ENCODE results near the gene WASHC3. TPM values are rescaled to one million over a fixed set of nuclear protein-coding genes. Genes with fewer than 3 reads are reported as not detected.

WASHC3 gene
- total RNA-seq, 1 experiment from 2014 or later = 75.1 TPM

DNA sequence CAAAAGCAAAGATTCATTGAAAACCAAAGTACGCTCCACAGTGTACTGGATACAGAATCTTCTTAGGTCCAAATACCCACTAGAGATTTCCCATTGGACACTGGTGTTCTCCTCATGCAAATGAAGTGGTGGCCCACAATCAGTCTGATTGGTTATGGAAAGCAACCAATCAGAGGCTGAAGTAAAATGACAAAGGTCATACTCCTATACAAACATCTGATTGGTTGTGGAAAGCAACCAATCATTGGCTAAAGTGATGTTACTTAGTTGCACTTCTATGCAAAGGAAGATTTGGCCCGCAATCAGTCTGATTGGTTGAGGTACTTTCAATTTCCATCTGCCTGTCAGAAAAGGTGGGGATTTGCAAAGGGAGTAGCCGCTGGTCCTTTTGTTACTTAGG is 1.3 kb upstream of the WASHC3 start:
- DNase-seq (ENCODE audit: low read depth in 1 of 2, low spot score in 2 of 2) = no peak
- no peaks in the 10 kb centered on the region for H3K9me3 ChIP-seq (replicated peaks)
- no peak overlapping the region for H3K4me3 ChIP-seq

DNA sequence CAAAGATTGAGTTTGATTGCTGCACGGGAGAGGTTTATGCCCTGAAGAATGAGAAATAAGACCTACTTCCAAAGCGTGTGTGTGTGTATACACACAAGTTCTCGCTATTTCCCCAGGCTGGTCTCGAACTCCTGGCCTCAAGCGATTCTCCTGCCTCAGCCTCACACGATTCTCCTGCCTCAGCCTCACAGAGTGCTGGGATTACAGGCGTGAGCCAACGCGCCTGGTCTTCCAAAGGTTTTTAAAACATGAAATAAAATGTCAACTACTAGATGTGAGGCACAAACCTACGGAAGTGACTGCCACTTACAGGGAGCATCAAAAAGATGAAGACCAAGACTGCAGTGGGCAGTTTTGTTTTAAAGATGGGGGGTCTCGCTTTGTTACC is 622 bp upstream of the WASHC3 start:
- peaks cover 17% of the 10 kb centered on the region for H3K36me3 ChIP-seq
- no peaks in the 10 kb centered on the region for H3K27me3 ChIP-seq (replicated peaks)
- no peak overlapping the region; the same call in 1 of the 2 replicates for H3K27ac ChIP-seq
- no peaks in the 10 kb centered on the region for H3K9me3 ChIP-seq (replicated peaks)
- no peak for DNase-seq (ENCODE audit: low read depth in 1 of 2, low spot score in 2 of 2)
- peaks cover 9% of the 10 kb centered on the region for H3K4me1 ChIP-seq (replicated peaks)
- peak overlapping the region; percentile 72 for H3K4me3 ChIP-seq

More for the DNA sequence above, 1.3 kb upstream of the WASHC3 start:
- Histone ChIP-seq H3K36me3 (peaks cover 17% of the 10 kb centered on the region), H3K4me1 (replicated peaks) (peaks cover 9% of the 10 kb centered on the region), H3K27me3 (replicated peaks) (no peaks in the 10 kb centered on the region), H3K27ac (no peak overlapping the region)

DNA sequence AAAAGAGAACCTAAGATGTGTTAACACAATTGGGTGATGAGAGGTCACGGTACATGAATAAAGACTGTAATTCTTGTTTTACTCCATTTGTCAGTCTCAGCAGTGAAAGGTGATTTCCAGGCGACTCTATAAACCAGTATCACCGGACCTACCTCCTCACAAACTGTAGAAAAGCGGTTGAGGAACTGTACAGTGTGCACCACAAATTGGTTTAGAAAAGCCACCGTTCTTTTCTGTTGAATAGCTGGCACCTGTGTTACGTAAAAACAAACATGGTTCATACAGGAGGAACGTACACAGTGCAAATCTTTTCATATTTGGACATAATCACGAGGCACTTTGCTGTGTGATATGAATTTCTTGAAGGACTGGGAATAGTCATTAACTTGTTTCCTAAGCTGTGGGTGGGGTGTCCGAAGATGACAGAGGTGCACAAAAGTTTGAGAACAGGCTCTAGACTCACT is 663 bp downstream of the WASHC3 start:
- Histone ChIP-seq H3K4me3 (peak overlapping the region; percentile 72), H3K27me3 (replicated peaks) (no peaks in the 10 kb centered on the region), H3K9me3 (replicated peaks) (no peaks in the 10 kb centered on the region), H3K4me1 (replicated peaks) (peaks cover 9% of the 10 kb centered on the region), H3K36me3 (peaks cover 24% of the 10 kb centered on the region), H3K27ac (peak overlapping the region; percentile 67)
- DNase-seq (ENCODE audit: low read depth in 1 of 2, low spot score in 2 of 2) = no peak

DNA sequence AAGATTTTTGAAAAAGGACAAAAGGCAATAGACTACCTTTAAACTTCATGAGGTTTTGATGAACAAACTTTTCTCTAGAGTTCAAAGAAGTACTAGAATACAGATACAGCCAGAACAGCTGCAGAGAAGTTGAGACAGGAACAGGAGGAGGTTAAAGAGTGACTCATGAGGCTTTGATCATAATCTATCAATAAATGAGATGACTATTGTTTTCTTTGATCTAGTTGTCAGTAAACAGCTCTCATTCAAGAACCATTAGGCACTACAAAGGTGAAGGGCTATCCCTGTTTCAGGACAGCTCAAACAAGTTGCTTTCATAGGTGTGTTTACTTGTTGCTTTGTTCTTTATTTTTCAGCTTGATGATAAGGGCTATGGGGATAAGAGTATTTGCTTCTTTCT is 2.4 kb downstream of the WASHC3 start:
- Histone ChIP-seq H3K4me3 (no peak overlapping the region), H3K4me1 (replicated peaks) (peaks cover 9% of the 10 kb centered on the region), H3K27me3 (replicated peaks) (no peaks in the 10 kb centered on the region), H3K27ac (no peak overlapping the region), H3K36me3 (peaks cover 31% of the 10 kb centered on the region), H3K9me3 (replicated peaks) (no peaks in the 10 kb centered on the region)
- no peak for DNase-seq (ENCODE audit: low read depth in 1 of 2, low spot score in 2 of 2)

DNA sequence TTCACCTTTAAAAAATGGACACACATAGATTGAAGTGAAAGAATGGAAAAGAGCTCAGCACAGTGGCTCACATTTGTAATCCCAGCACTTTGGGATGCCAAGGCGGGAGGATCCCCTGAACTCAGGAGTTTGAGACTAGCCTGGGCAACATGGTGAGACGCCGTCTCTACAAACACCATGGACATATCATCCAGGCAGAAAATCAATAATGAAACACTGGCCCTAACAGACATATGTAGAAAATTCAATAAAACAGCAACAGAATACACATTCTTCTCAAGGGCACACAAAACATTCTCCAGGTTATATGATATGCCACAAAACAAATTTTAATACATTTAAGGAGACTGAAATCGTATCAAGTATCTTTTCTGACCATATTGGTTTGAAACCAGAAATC is 7.4 kb downstream of the WASHC3 start:
- no peaks in the 10 kb centered on the region for H3K9me3 ChIP-seq (replicated peaks)
- no peaks in the 10 kb centered on the region for H3K27me3 ChIP-seq (replicated peaks)
- peaks cover 11% of the 10 kb centered on the region for H3K4me1 ChIP-seq (replicated peaks)
- no peak overlapping the region for H3K4me3 ChIP-seq
- no peak overlapping the region for H3K27ac ChIP-seq
- peaks cover 37% of the 10 kb centered on the region for H3K36me3 ChIP-seq
- no peak for DNase-seq (ENCODE audit: low read depth in 1 of 2, low spot score in 2 of 2)

DNA sequence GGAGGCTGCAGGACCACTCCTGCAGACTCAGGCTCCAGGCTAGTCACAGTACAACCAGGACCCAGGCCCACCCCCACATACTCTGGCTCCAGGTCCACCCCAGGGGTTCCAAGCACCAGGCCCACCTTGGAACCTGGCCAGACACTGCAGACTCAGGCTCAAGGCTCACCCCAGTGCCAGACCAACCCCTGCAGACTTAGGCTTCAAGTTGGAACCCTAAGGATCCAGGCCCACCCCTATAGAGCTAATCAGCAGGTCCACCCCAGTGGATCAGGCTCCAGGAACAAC is 8.8 kb downstream of the WASHC3 start:
- Histone ChIP-seq H3K4me3 (no peak overlapping the region), H3K36me3 (peaks cover 36% of the 10 kb centered on the region), H3K9me3 (replicated peaks) (no peaks in the 10 kb centered on the region), H3K27me3 (replicated peaks) (no peaks in the 10 kb centered on the region), H3K4me1 (replicated peaks) (peaks cover 11% of the 10 kb centered on the region), H3K27ac (no peak overlapping the region)
- peak in 1 of 2 experiments; percentile 45 for DNase-seq (ENCODE audit: low read depth in 1 of 2, low spot score in 2 of 2)

DNA sequence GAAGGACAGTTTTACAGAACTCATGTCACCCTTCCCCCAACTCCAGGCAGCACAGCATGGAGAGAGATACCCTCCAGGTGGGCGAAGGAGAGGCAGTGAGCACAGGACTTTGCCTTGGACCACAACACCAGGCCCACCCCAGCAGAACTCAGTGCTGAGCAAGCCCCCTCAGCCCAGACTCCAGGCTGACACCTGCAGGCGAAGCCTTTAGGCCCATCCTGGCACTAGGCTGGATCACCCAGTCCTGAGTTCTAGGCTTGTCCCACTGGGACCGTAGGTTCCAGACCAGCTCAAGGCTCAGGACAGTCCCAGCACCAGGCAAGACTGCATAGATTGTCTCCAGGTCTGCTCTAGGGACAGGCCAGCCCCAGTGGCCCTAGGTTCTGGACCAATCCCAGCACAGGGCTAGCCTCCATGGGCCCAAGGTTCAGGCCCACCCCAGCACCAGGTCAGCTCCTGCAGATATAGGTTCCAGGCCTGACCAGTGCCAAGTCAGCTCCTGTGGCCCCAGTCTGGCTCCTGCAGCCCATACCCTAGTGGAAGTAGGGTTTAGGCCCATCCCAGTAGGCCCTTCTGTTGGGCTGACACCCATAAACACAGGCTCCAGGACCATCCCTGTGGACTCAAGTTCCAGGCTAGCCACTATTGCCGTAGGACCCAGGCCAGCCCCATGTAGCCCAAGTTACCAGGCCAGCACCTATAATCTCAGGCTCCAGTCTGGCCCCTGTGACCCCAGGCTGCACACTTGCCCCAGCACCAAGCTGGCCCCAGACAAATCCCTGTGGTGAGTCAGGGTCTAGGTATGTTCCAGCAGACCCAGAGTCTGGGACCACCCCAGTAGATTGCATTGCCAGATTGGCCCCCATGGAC is 9.4 kb downstream of the WASHC3 start:
- Histone ChIP-seq H3K4me1 (replicated peaks) (peaks cover 11% of the 10 kb centered on the region), H3K27ac (no peak overlapping the region), H3K9me3 (replicated peaks) (no peaks in the 10 kb centered on the region), H3K27me3 (replicated peaks) (no peaks in the 10 kb centered on the region), H3K4me3 (no peak overlapping the region), H3K36me3 (peaks cover 39% of the 10 kb centered on the region)
- peak in 1 of 2 experiments; percentile 7 for DNase-seq (ENCODE audit: low read depth in 1 of 2, low spot score in 2 of 2)

DNA sequence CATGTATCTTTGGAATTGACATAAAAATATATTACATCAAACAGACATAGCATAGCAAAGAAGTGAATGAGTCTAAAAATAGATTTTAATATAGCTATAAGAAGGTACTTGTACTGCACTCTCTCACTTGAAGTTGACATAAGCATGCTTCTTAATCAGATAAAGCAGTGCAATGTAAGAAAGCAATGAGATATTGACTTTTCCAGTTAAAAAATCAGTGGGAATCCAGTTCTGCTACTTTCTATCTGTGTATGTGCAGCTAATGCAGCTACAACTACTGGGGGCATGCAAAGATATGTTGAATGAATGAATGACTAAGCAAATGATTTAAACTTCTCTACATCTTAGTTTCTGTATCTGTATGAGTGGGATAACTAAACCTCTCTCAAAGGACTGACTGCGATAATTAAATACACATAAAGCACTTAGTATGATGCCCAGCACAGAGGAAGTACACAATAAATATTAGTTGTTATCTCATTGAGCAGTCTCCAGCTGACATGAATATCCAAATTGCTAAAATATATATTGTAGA is 10.3 kb downstream of the WASHC3 start:
- DNase-seq (ENCODE audit: low read depth in 1 of 2, low spot score in 2 of 2) = no peak
- H3K9me3 ChIP-seq (replicated peaks) = no peaks in the 10 kb centered on the region
- peaks cover 11% of the 10 kb centered on the region for H3K4me1 ChIP-seq (replicated peaks)
- peaks cover 33% of the 10 kb centered on the region for H3K36me3 ChIP-seq
- no peak overlapping the region for H3K27ac ChIP-seq
- no peaks in the 10 kb centered on the region for H3K27me3 ChIP-seq (replicated peaks)
- no peak overlapping the region for H3K4me3 ChIP-seq

DNA sequence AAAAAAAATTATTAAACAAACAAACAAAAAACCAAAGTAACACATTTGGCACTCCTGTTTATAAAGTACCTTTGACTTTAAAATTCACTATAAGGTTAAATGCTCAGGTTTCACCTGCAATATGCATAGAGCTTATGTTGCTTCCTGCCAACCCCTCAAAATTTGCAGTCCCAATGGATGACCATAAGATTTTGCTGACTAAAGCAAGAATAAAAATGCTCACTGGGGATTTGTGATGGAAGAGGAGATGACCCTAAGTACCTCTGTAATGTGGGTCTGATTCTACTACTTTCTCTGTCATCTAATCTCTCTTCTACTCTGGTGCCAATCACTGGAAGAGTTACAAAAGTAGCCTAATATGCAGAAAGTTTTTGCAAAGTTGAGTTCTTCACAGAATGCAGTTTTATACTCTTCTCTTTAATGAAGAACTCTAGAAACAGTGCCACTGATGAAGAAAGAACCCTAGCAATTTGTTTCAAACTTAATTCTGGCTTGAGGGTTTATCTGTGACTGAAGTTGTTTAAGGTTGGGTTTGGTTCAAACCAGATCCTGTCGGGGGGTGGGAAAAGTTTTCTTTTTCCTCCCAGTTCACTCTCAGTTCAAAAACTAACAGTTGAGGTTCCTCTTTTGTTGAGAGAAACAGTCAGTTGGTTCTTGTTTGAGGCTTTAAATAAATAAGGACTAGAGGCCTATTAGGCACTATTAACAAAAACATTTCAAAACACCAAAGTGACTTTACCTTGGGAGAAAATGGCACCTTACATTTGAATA is 10.9 kb downstream of the WASHC3 start:
- Histone ChIP-seq H3K27ac (no peak overlapping the region), H3K4me3 (no peak overlapping the region), H3K27me3 (replicated peaks) (no peaks in the 10 kb centered on the region), H3K9me3 (replicated peaks) (no peaks in the 10 kb centered on the region), H3K4me1 (replicated peaks) (peaks cover 11% of the 10 kb centered on the region), H3K36me3 (peaks cover 34% of the 10 kb centered on the region)
- no peak for DNase-seq (ENCODE audit: low read depth in 1 of 2, low spot score in 2 of 2)

DNA sequence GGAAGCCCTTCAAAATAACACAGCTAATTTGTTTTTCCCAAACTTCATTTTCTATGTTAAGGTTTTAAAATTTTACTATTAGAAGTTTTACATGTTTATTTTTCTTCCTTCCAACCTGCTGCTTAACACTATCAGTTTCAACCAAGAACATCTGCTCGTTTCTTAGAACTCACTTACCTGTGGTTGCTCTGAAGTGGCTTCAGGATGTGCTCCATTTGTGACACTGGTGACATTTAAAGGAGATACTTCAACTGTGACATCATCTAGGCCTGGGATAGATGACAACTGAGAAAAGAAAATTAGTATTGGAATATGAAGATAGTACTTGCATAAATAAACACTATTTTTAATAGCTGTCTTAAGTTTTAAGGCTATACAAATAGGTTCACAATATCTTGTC is 17.9 kb downstream of the WASHC3 start:
- no peaks in the 10 kb centered on the region for H3K9me3 ChIP-seq (replicated peaks)

DNA sequence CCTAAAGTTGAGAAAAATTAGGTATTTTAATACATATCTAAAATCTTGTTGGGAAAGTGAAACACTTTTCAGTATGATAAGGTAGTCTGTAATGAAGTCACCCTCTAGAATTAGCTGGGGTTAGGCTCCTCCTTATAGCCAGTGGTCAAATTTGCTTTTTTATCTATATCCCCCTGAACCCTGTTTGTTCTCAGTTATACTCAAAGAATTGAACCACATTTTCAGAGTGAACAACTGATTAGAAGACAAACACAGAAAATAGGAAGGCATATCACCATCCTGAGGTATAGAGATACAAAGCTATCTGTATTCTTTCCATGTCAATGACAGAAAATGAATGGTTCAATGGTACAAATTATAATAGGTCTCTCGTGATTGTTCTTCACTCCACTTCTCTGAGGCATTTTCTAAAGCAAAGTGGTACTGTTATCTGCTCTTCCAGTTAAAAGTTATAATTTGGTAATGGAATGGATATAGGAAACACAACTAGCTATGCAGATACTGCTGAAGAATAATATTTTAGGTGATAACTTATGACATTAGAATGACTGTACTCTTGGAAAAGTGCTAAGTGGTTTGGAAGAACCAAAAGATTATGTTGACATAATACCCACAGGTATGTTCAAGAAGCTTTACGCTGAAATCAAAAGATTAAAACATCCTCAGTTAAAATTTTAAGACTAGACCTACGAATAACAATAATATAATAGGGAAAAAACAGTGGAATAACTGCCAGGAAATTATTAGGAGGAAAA is 27.6 kb downstream of the WASHC3 start:
- Histone ChIP-seq H3K36me3 (peaks cover 8% of the 10 kb centered on the region), H3K9me3 (replicated peaks) (no peaks in the 10 kb centered on the region), H3K4me1 (replicated peaks) (no peaks in the 10 kb centered on the region), H3K27me3 (replicated peaks) (no peaks in the 10 kb centered on the region), H3K4me3 (no peak overlapping the region), H3K27ac (no peak overlapping the region)
- DNase-seq (ENCODE audit: low read depth in 1 of 2, low spot score in 2 of 2) = no peak

More for the DNA sequence above, 17.9 kb downstream of the WASHC3 start:
- H3K27ac ChIP-seq = no peak overlapping the region
- H3K4me1 ChIP-seq (replicated peaks) = no peaks in the 10 kb centered on the region
- no peaks in the 10 kb centered on the region for H3K27me3 ChIP-seq (replicated peaks)
- H3K4me3 ChIP-seq = no peak overlapping the region
- peaks cover 23% of the 10 kb centered on the region for H3K36me3 ChIP-seq
- DNase-seq (ENCODE audit: low read depth in 1 of 2, low spot score in 2 of 2) = no peak

DNA sequence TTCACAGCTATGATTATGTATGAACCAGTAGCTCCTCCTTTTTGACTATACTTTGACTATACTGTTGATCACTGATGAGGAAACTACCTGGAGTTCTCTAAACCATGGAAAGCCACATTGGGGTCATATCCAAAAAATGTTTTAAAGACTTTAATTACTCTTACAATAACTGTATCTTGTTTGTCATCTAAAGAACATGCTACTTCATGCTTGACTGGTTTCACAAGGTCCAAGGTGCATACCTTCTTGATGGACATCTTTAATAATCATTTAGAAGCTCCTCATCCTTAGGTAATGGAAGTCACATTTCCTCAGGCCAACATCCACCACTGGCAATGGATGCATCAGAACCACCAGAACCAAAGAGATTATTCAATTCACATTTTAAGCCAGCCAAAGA is 29.9 kb downstream of the WASHC3 start:
- H3K9me3 ChIP-seq (replicated peaks) = no peaks in the 10 kb centered on the region
- no peak for DNase-seq (ENCODE audit: low read depth in 1 of 2, low spot score in 2 of 2)
- no peak overlapping the region for H3K27ac ChIP-seq
- H3K4me1 ChIP-seq (replicated peaks) = no peaks in the 10 kb centered on the region
- peaks cover 8% of the 10 kb centered on the region for H3K36me3 ChIP-seq
- no peaks in the 10 kb centered on the region for H3K27me3 ChIP-seq (replicated peaks)
- no peak overlapping the region for H3K4me3 ChIP-seq

DNA sequence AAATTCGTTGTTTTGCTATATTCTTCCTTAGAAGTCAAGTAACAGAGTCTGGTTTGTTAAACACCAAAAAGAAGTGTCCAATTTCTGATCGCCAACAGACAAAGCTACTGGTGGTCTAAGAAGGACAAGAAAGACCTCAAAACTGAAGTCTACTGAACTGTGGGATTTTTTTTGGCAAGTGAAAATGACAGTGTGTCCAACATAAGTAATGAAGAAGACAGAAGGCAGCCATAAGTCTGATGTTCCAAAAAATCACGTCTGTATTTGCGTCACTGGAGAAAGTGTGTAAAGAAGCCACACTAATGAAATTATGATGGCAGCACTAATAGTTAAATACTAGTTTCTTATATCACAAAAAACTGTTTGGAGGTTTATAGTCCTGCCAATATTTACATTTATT is 32.6 kb downstream of the WASHC3 start:
- Histone ChIP-seq H3K27me3 (replicated peaks) (no peaks in the 10 kb centered on the region), H3K4me3 (no peak overlapping the region), H3K36me3 (peaks cover 5% of the 10 kb centered on the region), H3K4me1 (replicated peaks) (no peaks in the 10 kb centered on the region), H3K9me3 (replicated peaks) (no peaks in the 10 kb centered on the region), H3K27ac (no peak overlapping the region)
- DNase-seq (ENCODE audit: low read depth in 1 of 2, low spot score in 2 of 2) = no peak
